Muscle layer of colon (tissue), 2 donors: Measurements from ENCODE around the gene MAP1B.
"Not testable (repeated sequence)": the region's sequence is repeated elsewhere in the genome, so short reads cannot be mapped to it uniquely, and the experiment has no call there.

Experiments
- H3K27ac ChIP-seq: one replicate; pipeline ENCODE4 v1.7.0; 2013; ENCODE audit warnings: low read depth, mild to moderate bottlenecking, low read length, moderate library complexity
- H3K27me3 ChIP-seq, 2 donors: one replicate each; pipeline ENCODE4 v1.7.0; 2013; ENCODE audit warnings: low read length in 2 of 2, mild to moderate bottlenecking in 2 of 2; ENCODE audit not compliant: insufficient read depth in 2 of 2, control insufficient read depth in 1 of 2
- H3K36me3 ChIP-seq: one replicate; pipeline ENCODE4 v1.7.0; 2013; ENCODE audit warnings: mild to moderate bottlenecking, low read length; ENCODE audit not compliant: insufficient read depth
- H3K4me1 ChIP-seq: one replicate; pipeline ENCODE4 v1.7.0; 2013; ENCODE audit warnings: mild to moderate bottlenecking, low read length; ENCODE audit not compliant: insufficient read depth
- H3K4me3 ChIP-seq, 2 donors: one replicate each; pipeline ENCODE4 v1.7.0; 2013; ENCODE audit warnings: low read length in 2 of 2, low read depth in 1 of 2, mild to moderate bottlenecking in 1 of 2, moderate library complexity in 1 of 2
- H3K9ac ChIP-seq: one replicate; pipeline ENCODE4 v1.7.0; 2013; ENCODE audit warnings: low read length
- H3K9me3 ChIP-seq: one replicate; pipeline ENCODE4 v1.7.0; 2013; ENCODE audit warnings: mild to moderate bottlenecking, low read length
- donor health status: abdominal sarcoma.
- donor health status: Adenocarcinoma of cecum.

MAP1B gene

DNA sequence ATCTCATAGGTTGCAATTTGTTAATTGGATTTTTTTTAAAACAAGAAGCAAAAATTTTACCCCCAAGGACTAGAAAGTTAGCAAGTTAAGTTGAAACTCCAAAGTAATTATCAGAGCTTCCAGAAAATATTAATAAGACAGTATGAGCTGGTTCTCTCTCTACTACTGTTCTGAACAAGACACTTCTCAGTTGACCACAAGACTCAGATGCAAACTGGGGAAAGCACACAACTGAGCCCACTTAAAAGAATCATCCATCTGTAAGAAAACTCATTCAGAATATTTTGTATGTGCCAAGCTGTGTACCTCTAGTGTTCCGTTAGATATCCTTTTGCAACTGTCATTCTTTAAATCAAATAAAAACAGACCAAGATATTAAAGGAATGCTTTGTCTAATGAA, 60.0 kb downstream of the MAP1B start:
- H3K4me3 ChIP-seq, result no peak overlapping the region
- H3K9ac ChIP-seq, result no peak overlapping the region
- H3K9me3 ChIP-seq, result no peaks in the 10 kb centered on the region
- H3K27me3 ChIP-seq, result no peaks in the 10 kb centered on the region
- no peaks in the 10 kb centered on the region for H3K36me3 ChIP-seq
- no peak overlapping the region for H3K27ac ChIP-seq
- no peaks in the 10 kb centered on the region for H3K4me1 ChIP-seq

DNA sequence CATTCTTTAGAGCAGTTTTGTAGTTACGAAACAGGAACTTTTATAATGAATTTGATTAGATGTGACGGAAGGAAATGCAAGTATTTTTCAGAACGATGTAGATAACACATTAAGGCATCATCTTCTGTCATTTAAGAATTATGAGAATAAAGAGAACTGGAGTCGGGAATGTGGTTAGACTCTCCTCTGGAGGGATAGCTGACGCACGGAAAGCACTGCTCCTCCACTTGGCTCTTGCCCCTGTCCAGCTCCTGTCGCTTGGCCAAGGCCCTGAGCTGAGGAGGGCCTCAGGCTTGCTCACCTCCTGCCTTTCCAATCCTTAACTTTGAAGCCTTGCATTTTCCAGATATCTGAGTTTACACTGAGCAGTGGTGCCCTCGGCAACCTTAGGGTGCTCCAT, 60.5 kb downstream of the MAP1B start:
- H3K27me3 ChIP-seq, result no peaks in the 10 kb centered on the region
- no peak overlapping the region for H3K9ac ChIP-seq
- H3K36me3 ChIP-seq, result no peaks in the 10 kb centered on the region
- H3K27ac ChIP-seq, result no peak overlapping the region
- no peaks in the 10 kb centered on the region for H3K4me1 ChIP-seq
- no peak overlapping the region for H3K4me3 ChIP-seq
- H3K9me3 ChIP-seq, result no peaks in the 10 kb centered on the region

DNA sequence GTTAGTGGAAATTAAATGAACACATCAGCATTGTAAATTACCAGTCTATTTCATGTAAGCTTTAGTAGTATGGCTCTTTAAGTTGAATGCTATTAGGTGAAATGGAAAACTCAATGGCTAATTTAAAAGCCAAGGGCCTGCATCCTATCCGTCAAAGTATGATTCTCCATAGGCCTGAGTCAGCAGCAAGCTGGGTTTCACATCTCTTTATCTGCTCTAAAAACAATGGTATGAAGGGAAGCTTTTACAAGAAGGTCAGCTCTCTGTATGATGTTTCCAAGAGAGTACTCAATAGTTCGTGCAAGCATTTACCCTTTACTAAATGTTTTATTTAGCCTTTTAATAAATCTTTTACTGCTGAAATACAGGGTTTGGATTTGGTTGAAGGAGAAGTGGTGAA, 62.8 kb downstream of the MAP1B start:
- Histone ChIP-seq H3K4me1 (no peaks in the 10 kb centered on the region), H3K27me3 (no peaks in the 10 kb centered on the region), H3K36me3 (no peaks in the 10 kb centered on the region), H3K4me3 (no peak overlapping the region), H3K9ac (no peak overlapping the region), H3K9me3 (no peaks in the 10 kb centered on the region), H3K27ac (no peak overlapping the region)

DNA sequence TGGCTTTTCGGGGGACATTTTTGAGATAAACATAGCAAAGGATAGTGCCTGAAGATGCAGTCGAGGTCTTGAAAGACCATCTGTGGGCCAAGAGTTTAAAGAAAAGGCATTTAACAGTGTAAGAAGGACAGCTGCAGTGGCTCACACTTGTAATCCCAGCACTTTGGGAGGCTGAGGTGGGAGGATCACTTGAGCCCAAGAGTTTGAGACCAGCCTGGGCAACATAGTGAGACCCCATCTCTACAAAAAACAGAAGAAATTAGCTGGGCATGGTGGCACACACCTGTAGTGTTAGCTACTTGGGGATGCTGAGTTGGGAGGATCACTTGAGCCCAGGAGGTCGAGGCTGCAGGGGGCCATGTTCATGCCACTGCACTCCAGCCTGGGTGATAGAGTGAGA, 63.9 kb downstream of the MAP1B start:
- not testable (repeated sequence) for H3K4me3 ChIP-seq, H3K4me1 ChIP-seq, H3K9ac ChIP-seq, H3K9me3 ChIP-seq, H3K36me3 ChIP-seq, H3K27me3 ChIP-seq, H3K27ac ChIP-seq

DNA sequence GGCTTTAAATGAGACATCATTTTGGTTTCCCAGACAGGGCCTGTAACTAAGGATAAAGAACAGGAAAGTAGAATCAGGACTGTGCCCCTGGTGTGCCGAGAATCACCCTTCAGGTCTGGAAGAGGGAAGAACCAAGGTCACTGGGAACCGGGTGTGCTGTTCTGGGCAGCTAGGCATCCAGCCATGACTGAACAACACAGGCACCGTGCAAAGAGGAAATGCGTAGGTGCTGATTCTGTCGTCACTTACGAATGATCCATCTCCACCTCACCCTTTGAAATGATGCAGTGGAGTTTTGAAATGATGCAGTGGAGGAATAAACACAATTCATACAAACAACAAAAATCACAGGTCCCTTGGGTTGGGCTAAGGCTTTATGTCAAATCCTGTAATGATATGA, 64.4 kb downstream of the MAP1B start:
- H3K9me3 ChIP-seq, result no peaks in the 10 kb centered on the region
- no peak overlapping the region for H3K9ac ChIP-seq
- H3K4me1 ChIP-seq, result no peaks in the 10 kb centered on the region
- H3K36me3 ChIP-seq, result no peaks in the 10 kb centered on the region
- H3K4me3 ChIP-seq, result no peak overlapping the region
- H3K27me3 ChIP-seq, result no peaks in the 10 kb centered on the region
- H3K27ac ChIP-seq, result no peak overlapping the region

- Histone ChIP-seq H3K27me3 (no peaks in the 10 kb centered on the region), H3K36me3 (no peaks in the 10 kb centered on the region), H3K9me3 (no peaks in the 10 kb centered on the region), H3K27ac (no peak overlapping the region), H3K4me1 (no peaks in the 10 kb centered on the region), H3K4me3 (no peak overlapping the region), H3K9ac (no peak overlapping the region)
These were observed 65.5 kb downstream of the MAP1B start for GRCh38 chr5:72172786-72173185.

GRCh38 chr5:72177538-72177937, 70.3 kb downstream of the MAP1B start:
- no peak overlapping the region for H3K27ac ChIP-seq
- H3K36me3 ChIP-seq, result no peaks in the 10 kb centered on the region
- no peaks in the 10 kb centered on the region for H3K27me3 ChIP-seq
- no peak overlapping the region for H3K9ac ChIP-seq
- H3K4me1 ChIP-seq, result peaks cover 8% of the 10 kb centered on the region
- H3K9me3 ChIP-seq, result no peaks in the 10 kb centered on the region
- no peak overlapping the region for H3K4me3 ChIP-seq

DNA sequence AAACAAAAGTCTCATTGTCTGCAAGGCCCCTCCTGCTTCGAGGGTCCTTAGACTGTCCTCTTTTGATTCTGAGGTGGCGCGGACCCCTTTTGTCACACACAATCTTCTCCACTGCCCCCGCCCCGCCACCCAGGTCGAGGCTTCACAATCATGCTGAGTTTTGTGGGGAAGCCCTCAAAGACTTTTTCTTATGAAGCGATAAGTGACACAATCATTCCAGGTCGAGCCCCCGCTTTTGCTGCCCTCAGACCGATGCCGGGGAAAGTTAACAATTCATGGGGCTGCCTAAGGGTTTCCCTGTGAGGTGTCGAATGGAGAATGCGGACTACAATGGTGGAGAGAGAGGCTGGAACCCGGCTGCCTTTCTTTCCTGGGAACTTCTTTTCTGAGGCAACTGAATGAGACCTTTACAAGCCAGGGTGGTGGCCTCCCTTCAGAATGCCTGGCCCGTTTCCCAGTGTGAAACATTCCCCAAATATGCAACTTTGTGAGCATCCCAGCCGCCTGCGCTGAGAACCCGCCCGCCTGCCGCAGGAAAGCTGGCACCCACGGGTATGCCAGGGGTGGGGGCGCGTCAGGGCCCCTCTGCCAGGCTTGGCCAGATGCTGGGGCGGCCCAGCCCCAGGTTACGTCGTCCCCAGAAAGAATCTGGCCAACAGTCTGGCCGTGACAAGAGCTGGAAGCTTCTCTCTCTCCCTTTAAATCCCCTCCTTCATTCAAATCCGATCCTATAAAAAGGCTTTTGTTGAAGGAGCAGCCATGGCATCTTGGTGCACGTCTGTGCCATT, 71.9 kb downstream of the MAP1B start:
- Histone ChIP-seq H3K27me3 (no peaks in the 10 kb centered on the region), H3K9ac (no peak overlapping the region), H3K4me3 (peak overlapping the region in 1 of 2 donors; percentile 51), H3K36me3 (no peaks in the 10 kb centered on the region), H3K4me1 (peaks cover 13% of the 10 kb centered on the region), H3K9me3 (no peaks in the 10 kb centered on the region), H3K27ac (peak overlapping the region; percentile 1)

GRCh38 chr5:72179816-72180440, 72.7 kb downstream of the MAP1B start:
- H3K36me3 ChIP-seq, result no peaks in the 10 kb centered on the region
- H3K9me3 ChIP-seq, result no peaks in the 10 kb centered on the region
- H3K4me3 ChIP-seq, result peak overlapping the region in 1 of 2 donors; percentile 51
- H3K27me3 ChIP-seq, result no peaks in the 10 kb centered on the region
- H3K27ac ChIP-seq, result peak overlapping the region; percentile 1
- no peak overlapping the region for H3K9ac ChIP-seq
- H3K4me1 ChIP-seq, result peaks cover 18% of the 10 kb centered on the region

GRCh38 chr5:72180925-72181324, 73.7 kb downstream of the MAP1B start:
- Histone ChIP-seq H3K27ac (no peak overlapping the region), H3K4me3 (no peak overlapping the region), H3K36me3 (no peaks in the 10 kb centered on the region), H3K9ac (no peak overlapping the region), H3K27me3 (no peaks in the 10 kb centered on the region), H3K9me3 (no peaks in the 10 kb centered on the region), H3K4me1 (peaks cover 18% of the 10 kb centered on the region)

- Histone ChIP-seq H3K4me1 (peaks cover 18% of the 10 kb centered on the region), H3K4me3 (no peak overlapping the region), H3K27me3 (no peaks in the 10 kb centered on the region), H3K9ac (no peak overlapping the region), H3K27ac (no peak overlapping the region), H3K36me3 (no peaks in the 10 kb centered on the region), H3K9me3 (no peaks in the 10 kb centered on the region)
These were observed 75.4 kb downstream of the MAP1B start for GRCh38 chr5:72182686-72183085.

DNA sequence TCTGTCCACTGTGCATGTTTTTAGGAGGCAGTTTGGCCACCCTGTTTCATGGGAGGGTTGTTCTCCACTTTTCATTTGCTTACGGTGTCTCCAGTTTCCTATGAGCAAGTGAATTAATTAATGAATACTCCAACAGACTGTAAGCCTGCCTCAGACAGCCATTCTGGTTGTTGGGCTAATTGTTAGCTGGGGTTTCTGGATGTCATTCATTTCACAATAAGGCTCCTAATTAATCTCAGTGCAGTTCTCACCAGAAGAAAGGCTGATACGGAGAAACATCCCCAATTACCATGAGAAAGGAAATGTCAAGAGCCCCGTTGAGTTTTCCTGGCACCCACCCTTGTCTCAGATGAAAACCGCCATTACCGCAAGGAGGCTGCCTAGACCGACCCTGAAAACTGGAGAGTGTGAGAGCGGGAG, 75.8 kb downstream of the MAP1B start:
- Histone ChIP-seq H3K27me3 (no peaks in the 10 kb centered on the region), H3K9me3 (no peaks in the 10 kb centered on the region), H3K4me1 (peaks cover 18% of the 10 kb centered on the region), H3K27ac (no peak overlapping the region), H3K9ac (no peak overlapping the region), H3K36me3 (no peaks in the 10 kb centered on the region), H3K4me3 (no peak overlapping the region)
